ENCODE results near the gene GADL1.

GRCh38 chr3:30724863-30725262, 169.6 kb downstream of the GADL1 start:
- no peak for TF ChIP-seq CTCF (IDR thresholded peaks at IDR 0.05; ENCODE audit: insufficient read depth, low read length, poor library complexity, severe bottlenecking)
- TF ChIP-seq EZH2phosphoT487 (conservative IDR thresholded peaks at IDR 0.05; ENCODE audit: low read length) = no peak
